Measurements from ENCODE around the gene IL27RA. TPM values are rescaled to one million over a fixed set of nuclear protein-coding genes. Genes with fewer than 3 reads are reported as not detected.

Gene IL27RA
- total and polyA plus RNA-seq, 2 donors from 2014 or later, result 3.1 to 14.1 TPM

DNA sequence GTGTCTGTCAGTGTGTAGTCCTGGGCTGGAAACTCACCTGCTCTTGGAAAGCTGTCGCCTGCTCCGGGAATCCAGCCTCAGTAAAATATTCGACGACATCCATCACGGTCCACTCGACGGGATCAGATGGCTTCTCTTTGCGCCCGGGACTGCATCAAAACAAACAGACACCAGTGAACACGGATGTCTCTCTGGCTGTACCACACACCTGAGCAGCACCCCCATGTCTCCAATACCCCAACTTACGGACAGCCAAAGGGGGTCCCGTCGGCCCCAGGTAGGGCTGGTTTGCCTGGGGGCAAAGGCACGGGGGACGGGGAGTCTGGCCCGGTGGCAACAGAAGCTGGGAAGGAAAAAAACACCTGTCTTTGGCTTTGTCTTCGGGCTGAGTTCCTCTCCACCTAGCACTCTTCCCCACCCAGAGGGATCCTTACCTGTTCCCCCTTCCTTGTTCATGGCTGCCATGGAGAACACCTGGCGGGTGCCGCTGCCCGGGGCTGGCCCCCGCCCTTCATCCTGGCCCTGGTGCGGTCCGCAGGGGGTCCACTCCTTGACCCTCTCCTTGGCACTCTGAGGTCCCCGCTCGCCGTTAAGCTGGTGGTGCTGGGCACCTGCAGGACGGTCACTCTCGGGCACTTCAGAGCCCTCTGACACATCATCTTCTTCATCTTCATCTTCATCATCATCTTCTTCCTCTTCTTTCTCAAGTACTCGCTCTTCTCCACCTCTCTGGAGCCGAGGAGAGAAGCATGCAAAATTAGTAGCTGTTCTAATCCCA is 57.3 kb downstream of the IL27RA start:
- Histone ChIP-seq H3K27me3 (ENCODE audit: control insufficient read depth, insufficient read depth, low read length) (no peaks in the 10 kb centered on the region), H3K9ac (ENCODE audit: low read length in 3 of 3) (no peak overlapping the region), H3K36me3 (ENCODE audit: control insufficient read depth in 2 of 3, insufficient read depth in 3 of 3, low read length in 3 of 3) (peaks cover 0 to 2% (median 2%) of the 10 kb centered on the region in 3 donors), H3K4me1 (ENCODE audit: control insufficient read depth in 2 of 3, insufficient read depth in 2 of 3, low read depth in 1 of 3, low read length in 3 of 3) (no peaks in the 10 kb centered on the region), H3K4me3 (ENCODE audit: low read length in 3 of 3) (peak overlapping the region in 2 of 3 donors; percentile 34 to 43), H3K9me3 (ENCODE audit: control insufficient read depth in 2 of 3, insufficient read depth in 1 of 3, low read length in 3 of 3) (peaks cover 0 to 8% (median 4%) of the 10 kb centered on the region in 3 donors), H3K27ac (ENCODE audit: low read depth in 2 of 2, low read length in 2 of 2) (no peak overlapping the region)
- intact Hi-C loops (cut with DNase I), result no loop called here
- no peak for DNase-seq
- no peak for TF ChIP-seq CTCF (IDR thresholded peaks at IDR 0.05; ENCODE audit: borderline replicate concordance, extremely low read depth, insufficient read depth)
- FAIRE-seq, result no peak

DNA sequence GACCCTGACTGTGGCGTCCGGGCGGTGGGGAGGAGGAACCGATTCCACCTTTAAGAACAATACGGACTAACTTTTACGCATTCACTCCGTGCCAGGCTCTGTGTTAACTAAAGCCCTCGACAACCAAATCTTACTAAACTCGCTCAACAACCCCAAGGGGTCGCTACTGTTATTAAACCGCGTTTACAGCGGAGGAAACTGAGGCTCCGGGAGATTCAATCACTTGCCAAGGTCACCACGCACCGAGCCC is 57.8 kb downstream of the IL27RA start:
- no peaks in the 10 kb centered on the region for H3K27me3 ChIP-seq (ENCODE audit: control insufficient read depth, insufficient read depth, low read length)
- H3K4me1 ChIP-seq (ENCODE audit: control insufficient read depth in 2 of 3, insufficient read depth in 2 of 3, low read depth in 1 of 3, low read length in 3 of 3), result no peaks in the 10 kb centered on the region
- peaks cover 0 to 8% (median 4%) of the 10 kb centered on the region in 3 donors for H3K9me3 ChIP-seq (ENCODE audit: control insufficient read depth in 2 of 3, insufficient read depth in 1 of 3, low read length in 3 of 3)
- peak overlapping the region; percentile 31 to 43 (median 34) for H3K4me3 ChIP-seq (ENCODE audit: low read length in 3 of 3)
- no peak for TF ChIP-seq CTCF (IDR thresholded peaks at IDR 0.05; ENCODE audit: borderline replicate concordance, extremely low read depth, insufficient read depth)
- no peak overlapping the region for H3K27ac ChIP-seq (ENCODE audit: low read depth in 2 of 2, low read length in 2 of 2)
- DNase-seq (peak in 1 of 5 donors; percentile 51), FAIRE-seq (no peak)
- intact Hi-C loops (cut with DNase I), result no loop called here
- H3K9ac ChIP-seq (ENCODE audit: low read length in 3 of 3), result no peak overlapping the region
- H3K36me3 ChIP-seq (ENCODE audit: control insufficient read depth in 2 of 3, insufficient read depth in 3 of 3, low read length in 3 of 3), result peaks cover 0 to 2% (median 2%) of the 10 kb centered on the region in 3 donors

DNA sequence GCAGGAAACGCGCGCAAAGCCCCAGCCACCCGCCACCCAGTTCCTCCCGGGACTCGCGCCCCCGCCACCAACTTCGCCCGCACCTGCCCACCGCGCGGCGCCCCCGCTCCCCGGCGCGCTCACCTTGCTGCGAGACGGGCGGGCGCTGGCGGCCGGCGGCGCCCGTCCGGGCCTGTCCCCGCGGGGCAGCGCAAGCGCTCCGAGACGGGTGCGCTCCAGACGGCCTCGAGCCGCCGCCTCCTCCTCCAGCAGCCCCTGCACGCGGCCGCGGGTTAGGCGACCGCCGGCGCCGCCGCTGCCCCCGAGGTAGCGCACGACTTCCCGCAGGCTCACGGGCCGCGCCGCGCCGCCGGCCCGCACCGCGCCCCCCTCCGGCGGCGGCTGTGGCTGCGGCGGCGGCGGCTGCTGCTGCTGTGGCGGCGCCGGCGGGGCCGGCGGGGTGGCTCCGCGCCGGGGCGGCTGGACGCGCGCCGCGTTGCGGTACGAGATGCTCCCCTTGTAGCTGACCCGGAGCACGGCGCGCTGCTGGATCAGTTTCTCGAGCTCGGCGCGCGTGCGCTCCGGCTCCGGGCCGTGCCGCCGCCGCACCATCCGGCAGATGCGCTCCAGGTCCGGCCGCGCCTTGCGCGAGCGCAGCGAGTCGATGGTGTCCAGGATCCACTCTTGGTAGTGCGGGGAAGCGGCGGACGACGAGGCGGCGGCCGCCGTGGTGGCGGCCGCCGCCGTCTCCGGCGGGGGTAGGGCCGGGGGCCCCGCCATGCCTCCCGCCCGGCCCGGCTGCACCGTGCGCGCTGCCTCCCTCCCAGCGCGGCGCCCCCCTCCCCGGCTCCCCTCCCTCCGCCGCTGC is 58.3 kb downstream of the IL27RA start:
- no peak for TF ChIP-seq CTCF (IDR thresholded peaks at IDR 0.05; ENCODE audit: borderline replicate concordance, extremely low read depth, insufficient read depth)
- Histone ChIP-seq H3K9ac (ENCODE audit: low read length in 3 of 3) (no peak overlapping the region), H3K4me3 (ENCODE audit: low read length in 3 of 3) (peak overlapping the region in 2 of 3 donors; percentile 31 to 44), H3K9me3 (ENCODE audit: control insufficient read depth in 2 of 3, insufficient read depth in 1 of 3, low read length in 3 of 3) (peaks cover 0 to 8% (median 4%) of the 10 kb centered on the region in 3 donors), H3K4me1 (ENCODE audit: control insufficient read depth in 2 of 3, insufficient read depth in 2 of 3, low read depth in 1 of 3, low read length in 3 of 3) (no peaks in the 10 kb centered on the region), H3K27ac (ENCODE audit: low read depth in 2 of 2, low read length in 2 of 2) (peak overlapping the region in 1 of 2 donors; percentile 47), H3K36me3 (ENCODE audit: control insufficient read depth in 2 of 3, insufficient read depth in 3 of 3, low read length in 3 of 3) (peaks cover 0 to 2% (median 2%) of the 10 kb centered on the region in 3 donors), H3K27me3 (ENCODE audit: control insufficient read depth, insufficient read depth, low read length) (no peaks in the 10 kb centered on the region)
- intact Hi-C loops (cut with DNase I), result no loop called here
- FAIRE-seq (no peak), DNase-seq (peak; percentile 55 to 87 (median 71))

All from kidney (tissue), 14 donors.